DND-41 (cell line): ENCODE data around the gene LIPT1.

Experiments used
- EZH2 ChIP-seq: IDR thresholded peaks from 3 replicates; pipeline ENCODE4 v1.6.1; 2012; ENCODE audit warnings: borderline replicate concordance, low read depth, mild to moderate bottlenecking, moderate library complexity, low read length, inconsistent platforms; ENCODE audit not compliant: severe bottlenecking
- TF ChIP-seq, protein P1 (sequence below): IDR thresholded peaks from 2 replicates; pipeline ENCODE4 v1.5.1; 2012; ENCODE audit warnings: borderline replicate concordance, low read length, moderate library complexity, mild to moderate bottlenecking; ENCODE audit not compliant: poor library complexity, severe bottlenecking; ENCODE audit errors: extremely low read depth

DNA sequence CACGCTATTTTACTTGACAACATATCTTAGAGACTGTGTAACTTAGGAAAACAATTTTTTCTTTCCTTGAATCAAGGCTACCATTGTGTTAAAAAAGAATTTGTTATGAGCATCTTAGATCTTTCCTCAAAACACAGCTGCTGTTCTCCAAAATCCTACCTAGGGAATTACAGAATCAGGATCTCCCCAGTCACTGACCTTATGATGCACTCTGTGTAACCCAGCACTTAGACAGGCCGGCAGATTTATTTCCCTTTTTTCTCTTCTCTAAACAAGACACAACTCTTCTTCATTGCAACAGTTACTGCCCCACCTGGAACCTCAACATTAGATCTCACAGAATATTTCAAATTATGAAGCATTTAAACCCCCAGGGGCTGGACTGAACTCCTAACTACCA lies 26.8 kb upstream of the LIPT1 start:
- TF ChIP-seq, protein P1, sequence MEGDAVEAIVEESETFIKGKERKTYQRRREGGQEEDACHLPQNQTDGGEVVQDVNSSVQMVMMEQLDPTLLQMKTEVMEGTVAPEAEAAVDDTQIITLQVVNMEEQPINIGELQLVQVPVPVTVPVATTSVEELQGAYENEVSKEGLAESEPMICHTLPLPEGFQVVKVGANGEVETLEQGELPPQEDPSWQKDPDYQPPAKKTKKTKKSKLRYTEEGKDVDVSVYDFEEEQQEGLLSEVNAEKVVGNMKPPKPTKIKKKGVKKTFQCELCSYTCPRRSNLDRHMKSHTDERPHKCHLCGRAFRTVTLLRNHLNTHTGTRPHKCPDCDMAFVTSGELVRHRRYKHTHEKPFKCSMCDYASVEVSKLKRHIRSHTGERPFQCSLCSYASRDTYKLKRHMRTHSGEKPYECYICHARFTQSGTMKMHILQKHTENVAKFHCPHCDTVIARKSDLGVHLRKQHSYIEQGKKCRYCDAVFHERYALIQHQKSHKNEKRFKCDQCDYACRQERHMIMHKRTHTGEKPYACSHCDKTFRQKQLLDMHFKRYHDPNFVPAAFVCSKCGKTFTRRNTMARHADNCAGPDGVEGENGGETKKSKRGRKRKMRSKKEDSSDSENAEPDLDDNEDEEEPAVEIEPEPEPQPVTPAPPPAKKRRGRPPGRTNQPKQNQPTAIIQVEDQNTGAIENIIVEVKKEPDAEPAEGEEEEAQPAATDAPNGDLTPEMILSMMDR = no peak
- no peak for TF ChIP-seq EZH2
